ENCODE measurements around the gene GATAD2B.

GRCh38 chr1:153936011-153936802 lies 13.4 kb upstream of the GATAD2B start:
- TF ChIP-seq CTCF (conservative IDR thresholded peaks at IDR 0.05; ENCODE audit: low read length) = no peak
- no peak for TF ChIP-seq EZH2phosphoT487 (IDR thresholded peaks at IDR 0.05; ENCODE audit: borderline replicate concordance)

Data from Loucy (cell line).